Raji (cell line): ENCODE measurements around the gene MYCBP.

Experiments used
- POLR2A ChIP-seq: IDR thresholded peaks from 2 replicates; pipeline ENCODE4 v1.6.1; 2011; ENCODE audit warnings: low read depth, low read length, control low read depth; ENCODE audit not compliant: insufficient read depth

The MYCBP gene

DNA sequence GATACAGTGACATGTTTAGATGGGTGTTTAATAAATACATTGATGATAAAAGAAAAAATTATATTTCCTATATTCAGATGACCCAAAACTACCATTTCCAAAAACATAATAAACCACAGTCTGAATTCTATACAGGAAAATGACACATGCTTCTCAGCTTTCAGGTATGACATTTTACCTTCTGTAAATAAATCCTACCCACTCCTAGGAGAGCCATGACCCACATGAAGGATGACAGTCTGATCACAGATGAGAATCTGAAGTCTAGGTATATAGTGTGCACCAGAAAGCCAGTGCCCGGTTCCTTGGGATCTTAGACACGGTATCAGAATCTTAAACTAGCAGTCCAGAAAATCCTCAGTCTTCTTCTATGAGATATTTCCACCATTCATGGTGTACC lies 11.9 kb upstream of the MYCBP start:
- no peak for TF ChIP-seq POLR2A

DNA sequence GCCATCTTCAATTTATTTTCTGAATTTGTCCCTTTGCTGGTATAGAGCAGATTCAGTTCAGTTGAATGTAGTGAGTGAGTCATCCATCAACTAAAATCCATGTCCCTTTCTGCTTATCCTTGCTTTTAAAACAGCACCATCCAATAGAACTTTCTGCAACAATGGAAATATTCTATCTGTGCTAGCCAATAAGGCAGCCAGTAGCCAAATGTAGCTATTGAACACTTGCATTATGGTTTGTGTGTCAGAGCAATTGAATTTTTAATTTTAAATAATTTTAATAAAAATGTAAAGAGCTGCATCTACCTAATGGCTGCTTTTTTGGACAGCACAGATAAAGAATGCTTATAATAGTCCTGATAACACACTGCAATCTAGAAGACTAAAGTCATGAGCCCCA lies 8.3 kb upstream of the MYCBP start, which contains the start of gene GJA9:
Gene GJA9, minus strand, starts transcription at position 101 of the 400 bp plus-strand sequence. CDS start 5,489 bp downstream, outside the sequence.
- no peak for TF ChIP-seq POLR2A

- no peak for TF ChIP-seq POLR2A
These were observed 2.7 kb upstream of the MYCBP start for GRCh38 chr1:38875811-38876210.

- no peak for TF ChIP-seq POLR2A
These were observed 634 bp downstream of the MYCBP start for GRCh38 chr1:38872401-38873026.

GRCh38 chr1:38870996-38871395 lies 2.2 kb downstream of the MYCBP start:
- TF ChIP-seq POLR2A = no peak

- no peak for TF ChIP-seq POLR2A
These were observed 5.9 kb downstream of the MYCBP start for GRCh38 chr1:38867208-38867607.

- no peak for TF ChIP-seq POLR2A
These were observed 7.9 kb downstream of the MYCBP start for GRCh38 chr1:38865112-38865715.

GRCh38 chr1:38860454-38860795 lies 12.7 kb downstream of the MYCBP start:
- no peak for TF ChIP-seq POLR2A

DNA sequence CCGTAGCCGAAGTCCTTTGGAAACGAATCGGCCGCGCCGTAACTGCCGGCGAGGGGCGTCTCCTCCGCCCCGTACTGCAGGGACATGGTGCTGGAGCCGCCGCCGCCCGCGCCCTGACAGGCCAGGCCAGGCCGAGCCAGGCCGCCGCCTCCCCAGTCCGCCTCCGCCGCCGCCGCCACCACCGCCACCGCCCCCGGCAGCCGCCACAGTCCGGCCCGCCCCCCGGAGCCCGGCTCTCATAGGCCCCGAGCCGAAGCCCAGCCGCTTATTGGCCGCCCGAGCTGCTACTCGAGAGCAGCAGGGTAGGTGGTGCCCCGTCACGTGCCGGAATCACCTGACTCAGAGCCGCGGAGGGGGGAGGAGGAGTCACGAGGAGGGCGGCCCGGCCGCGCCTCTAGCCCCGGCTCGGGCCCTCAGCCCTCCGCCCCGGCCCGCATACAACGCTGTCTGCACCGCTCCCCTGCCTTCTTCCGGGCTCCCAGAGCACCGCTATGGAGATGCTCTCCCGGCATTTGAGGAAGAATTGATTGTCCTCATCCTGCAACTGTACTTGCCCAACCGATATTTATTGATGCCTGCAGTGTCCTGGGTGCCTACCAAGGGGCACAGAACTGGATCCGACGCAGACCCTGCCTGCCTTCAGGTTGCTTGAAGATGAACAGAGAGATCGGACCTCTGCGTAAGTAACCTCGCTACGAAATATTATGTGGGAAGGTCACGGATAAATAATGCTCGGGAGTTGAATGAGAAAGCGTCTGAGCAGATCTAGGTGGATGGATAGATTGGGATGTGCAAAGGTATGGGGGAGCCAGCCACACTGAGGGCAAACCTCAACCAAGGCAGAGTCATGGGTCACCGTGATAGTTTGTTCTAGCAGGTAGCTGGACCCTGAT lies 13.3 kb downstream of the MYCBP start, which contains the start of gene RRAGC:
Gene RRAGC, minus strand, starts transcription at position 212 of the 893 bp plus-strand sequence. Its CDS starts 126 bp downstream, at position 86.
- TF ChIP-seq POLR2A = peak; percentile 79; the same call in 1 of the 2 replicates

DNA sequence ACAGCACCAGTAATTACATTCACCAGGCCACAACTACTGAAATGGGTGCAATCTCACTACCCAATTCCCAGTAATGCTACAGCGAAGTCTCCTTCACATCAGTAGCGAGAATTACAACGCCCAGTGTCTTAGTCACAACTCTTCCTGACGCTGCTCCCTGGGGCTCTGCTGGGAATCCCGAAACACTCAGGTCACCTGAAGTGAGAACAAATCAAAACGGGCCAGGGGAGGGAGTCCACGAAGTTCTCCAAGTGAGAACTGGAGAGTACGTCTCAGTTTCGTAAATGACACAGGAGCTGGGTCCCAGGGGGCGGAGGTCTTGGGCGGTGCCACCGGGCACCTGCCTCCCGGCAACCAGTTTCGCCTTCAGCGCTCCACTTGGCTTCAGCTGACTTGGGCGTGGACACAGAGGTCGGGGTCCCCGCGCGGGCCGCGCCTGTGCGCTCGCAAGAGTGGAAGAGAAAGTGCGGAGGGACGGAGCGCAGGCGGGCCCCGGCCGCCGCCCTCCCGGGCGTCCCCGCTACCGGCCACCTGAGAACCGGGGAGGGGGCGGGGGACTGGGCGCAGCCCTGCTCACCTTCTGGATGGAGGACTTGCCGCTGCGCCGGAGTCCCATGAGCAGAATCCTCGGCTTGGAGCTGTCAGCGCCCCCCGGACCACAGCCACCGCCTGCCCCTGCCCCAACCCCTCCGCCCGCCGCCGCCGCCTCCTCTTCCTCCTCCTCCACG lies 14.2 kb downstream of the MYCBP start:
- no peak for TF ChIP-seq POLR2A

GRCh38 chr1:38852780-38853179 lies 20.4 kb downstream of the MYCBP start:
- TF ChIP-seq POLR2A = no peak

DNA sequence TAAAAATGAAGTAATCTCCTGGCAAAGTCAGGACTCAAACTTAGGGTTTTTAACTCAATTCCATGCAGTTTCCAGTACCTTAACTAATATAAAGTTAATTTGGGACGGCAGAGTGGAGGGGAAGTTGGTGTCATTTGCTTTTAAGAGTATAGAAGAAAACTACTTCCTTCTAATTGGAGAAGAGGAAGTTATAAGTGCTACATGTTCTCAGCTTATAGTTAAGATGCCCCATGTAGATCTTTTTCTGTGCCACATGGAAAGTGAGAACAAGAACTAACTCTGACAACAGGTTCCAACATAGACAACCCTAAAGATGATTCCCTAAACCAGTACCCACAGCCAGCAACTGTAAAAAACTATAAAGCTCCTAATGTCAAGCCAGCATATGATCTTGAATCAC lies 25.1 kb downstream of the MYCBP start:
- TF ChIP-seq POLR2A = no peak

DNA sequence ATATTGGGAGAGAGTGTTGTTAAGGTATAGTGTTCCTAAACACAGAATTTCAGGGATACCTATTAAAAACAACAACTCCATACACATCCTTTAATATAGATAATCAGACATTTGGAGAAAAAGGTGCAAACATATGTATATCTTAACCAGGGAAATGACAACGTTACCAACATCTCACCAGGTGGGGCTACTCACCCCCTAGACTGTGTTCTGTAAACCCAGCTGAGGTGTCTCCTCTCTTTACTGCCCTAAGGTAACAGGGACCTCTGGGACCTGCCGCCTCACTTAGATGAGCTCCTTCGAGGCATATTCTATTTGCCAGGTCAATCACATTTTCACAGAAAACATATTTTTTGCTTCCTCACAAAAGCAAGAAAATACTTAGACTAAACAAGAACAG lies 26.9 kb downstream of the MYCBP start:
- TF ChIP-seq POLR2A = no peak

DNA sequence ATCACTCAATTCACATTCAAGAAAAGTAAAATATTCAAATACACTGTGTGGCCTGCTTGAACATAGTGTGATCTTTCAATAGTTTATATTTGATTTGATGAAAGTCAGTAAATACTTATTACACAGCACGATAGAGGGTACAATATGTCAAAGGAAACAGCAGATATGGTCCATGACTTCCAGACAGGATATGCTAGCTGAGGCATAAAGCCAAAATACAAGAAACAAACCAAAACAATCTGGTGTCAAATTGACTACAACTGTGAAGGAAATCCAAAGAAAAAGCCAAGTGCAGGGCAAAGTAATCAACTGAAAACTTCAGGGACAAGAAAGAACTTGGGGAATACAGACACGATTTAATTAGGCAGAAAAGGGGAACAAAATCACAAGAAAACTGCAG lies 32.9 kb downstream of the MYCBP start:
- no peak for TF ChIP-seq POLR2A

- TF ChIP-seq POLR2A = no peak
These were observed 33.8 kb downstream of the MYCBP start for GRCh38 chr1:38839363-38839762.

- TF ChIP-seq POLR2A = no peak
These were observed 38.0 kb downstream of the MYCBP start for GRCh38 chr1:38834937-38835827.
